Stimulated activated naive CD8-positive, alpha-beta T cell treated with anti-CD3 and anti-CD28 coated beads, Interleukin-15, amount 100 ng/mL, for 72 hours (primary cell): ENCODE data around the gene CXADR.
A peak's percentile ranks its signal among the peaks of the same experiment; 100 is the strongest.
"Not testable (repeated sequence)": the region's sequence is repeated elsewhere in the genome, so short reads cannot be mapped to it uniquely, and the experiment has no call there.

Source experiments
- ATAC-seq: fragments of 150-1000 bp; cut with Tn5 transposase; 2 replicates; pipeline ENCODE4 v1.10.0; 2021; ENCODE audit warnings: mild to moderate bottlenecking, moderate library complexity
- DNase-seq, 2 donors: peaks; one replicate each; pipeline ENCODE4 v3.0.0; 2021 to 2022
- H3K27ac Mint-ChIP-seq, 2 donors: one replicate each; pipeline ENCODE4 v1.8.0; 2022; ENCODE audit warnings: mild to moderate bottlenecking in 2 of 2, mixed read lengths in 2 of 2, moderate library complexity in 2 of 2
- H3K27me3 Mint-ChIP-seq: one replicate; pipeline ENCODE4 v1.8.0; 2022; ENCODE audit warnings: mixed read lengths
- H3K4me1 Mint-ChIP-seq: one replicate; pipeline ENCODE4 v1.8.0; 2022; ENCODE audit warnings: mild to moderate bottlenecking, mixed read lengths
- H3K4me3 Mint-ChIP-seq, 2 donors: one replicate each; pipeline ENCODE4 v1.8.0; 2022; ENCODE audit warnings: mild to moderate bottlenecking in 2 of 2, mixed read lengths in 2 of 2, moderate library complexity in 1 of 2
- H3K9me3 Mint-ChIP-seq, 2 donors: one replicate each; pipeline ENCODE4 v1.8.0; 2022; ENCODE audit warnings: mixed read lengths in 2 of 2

Gene CXADR

GRCh38 chr21:17523007-17523451 lies 10.2 kb downstream of the CXADR start:
- DNase-seq (no peak), ATAC-seq (no peak)
- Mint-ChIP-seq H3K9me3 (no peaks in the 10 kb centered on the region), H3K27ac (no peak overlapping the region), H3K27me3 (no peaks in the 10 kb centered on the region), H3K4me3 (no peak overlapping the region), H3K4me1 (no peaks in the 10 kb centered on the region)

GRCh38 chr21:17523979-17524494 lies 11.2 kb downstream of the CXADR start:
- DNase-seq, H3K9me3 Mint-ChIP-seq, H3K27ac Mint-ChIP-seq, H3K4me1 Mint-ChIP-seq, H3K27me3 Mint-ChIP-seq, ATAC-seq, H3K4me3 Mint-ChIP-seq: not testable (repeated sequence)

GRCh38 chr21:17524635-17525034 lies 11.8 kb downstream of the CXADR start:
- ATAC-seq = no peak
- H3K4me3 Mint-ChIP-seq = no peak overlapping the region
- no peaks in the 10 kb centered on the region for H3K9me3 Mint-ChIP-seq

GRCh38 chr21:17526776-17527175 lies 13.9 kb downstream of the CXADR start:
- no peak overlapping the region for H3K4me3 Mint-ChIP-seq
- no peaks in the 10 kb centered on the region for H3K9me3 Mint-ChIP-seq
- no peak for DNase-seq
- no peak overlapping the region for H3K27ac Mint-ChIP-seq
- no peaks in the 10 kb centered on the region for H3K27me3 Mint-ChIP-seq
- no peaks in the 10 kb centered on the region for H3K4me1 Mint-ChIP-seq
- ATAC-seq = no peak

More at GRCh38 chr21:17524635-17525034, 11.8 kb downstream of the CXADR start:
- no peaks in the 10 kb centered on the region for H3K27me3 Mint-ChIP-seq
- DNase-seq = no peak
- no peak overlapping the region for H3K27ac Mint-ChIP-seq
- H3K4me1 Mint-ChIP-seq = no peaks in the 10 kb centered on the region

GRCh38 chr21:17527240-17527639 lies 14.4 kb downstream of the CXADR start:
- Mint-ChIP-seq H3K9me3 (no peaks in the 10 kb centered on the region), H3K4me1 (no peaks in the 10 kb centered on the region), H3K27ac (no peak overlapping the region), H3K4me3 (no peak overlapping the region), H3K27me3 (no peaks in the 10 kb centered on the region)
- no peak for ATAC-seq
- no peak for DNase-seq

- no peak overlapping the region for H3K27ac Mint-ChIP-seq
- no peak overlapping the region for H3K4me3 Mint-ChIP-seq
- no peaks in the 10 kb centered on the region for H3K9me3 Mint-ChIP-seq
- no peak for ATAC-seq
- DNase-seq = no peak
- no peaks in the 10 kb centered on the region for H3K27me3 Mint-ChIP-seq
- no peaks in the 10 kb centered on the region for H3K4me1 Mint-ChIP-seq
Measured at GRCh38 chr21:17527711-17528110, 14.9 kb downstream of the CXADR start.

GRCh38 chr21:17529648-17530047 lies 16.8 kb downstream of the CXADR start:
- Mint-ChIP-seq H3K9me3 (no peaks in the 10 kb centered on the region), H3K4me1 (no peaks in the 10 kb centered on the region), H3K4me3 (no peak overlapping the region), H3K27ac (no peak overlapping the region), H3K27me3 (no peaks in the 10 kb centered on the region)
- no peak for DNase-seq
- ATAC-seq = no peak

- ATAC-seq (no peak), DNase-seq (no peak)
- H3K27me3 Mint-ChIP-seq = no peaks in the 10 kb centered on the region
Measured at GRCh38 chr21:17532292-17532691, 19.4 kb downstream of the CXADR start.

GRCh38 chr21:17536381-17536780 lies 23.5 kb downstream of the CXADR start:
- no peak for ATAC-seq
- DNase-seq = no peak
- no peaks in the 10 kb centered on the region for H3K9me3 Mint-ChIP-seq

More at GRCh38 chr21:17532292-17532691, 19.4 kb downstream of the CXADR start:
- Mint-ChIP-seq H3K9me3 (no peaks in the 10 kb centered on the region), H3K4me3 (no peak overlapping the region), H3K4me1 (no peaks in the 10 kb centered on the region), H3K27ac (no peak overlapping the region)

GRCh38 chr21:17537299-17537698 lies 24.5 kb downstream of the CXADR start:
- Mint-ChIP-seq H3K4me3 (no peak overlapping the region), H3K9me3 (no peaks in the 10 kb centered on the region), H3K27me3 (no peaks in the 10 kb centered on the region), H3K4me1 (no peaks in the 10 kb centered on the region), H3K27ac (no peak overlapping the region)
- no peak for ATAC-seq
- DNase-seq = no peak

More at GRCh38 chr21:17536381-17536780, 23.5 kb downstream of the CXADR start:
- H3K4me3 Mint-ChIP-seq = no peak overlapping the region
- H3K27ac Mint-ChIP-seq = peak overlapping the region in 1 of 2 donors; percentile 88
- no peaks in the 10 kb centered on the region for H3K27me3 Mint-ChIP-seq
- no peaks in the 10 kb centered on the region for H3K4me1 Mint-ChIP-seq

GRCh38 chr21:17538576-17538975 lies 25.7 kb downstream of the CXADR start:
- H3K4me1 Mint-ChIP-seq = no peaks in the 10 kb centered on the region
- ATAC-seq = no peak
- peak overlapping the region in 1 of 2 donors; percentile 87 for H3K27ac Mint-ChIP-seq
- no peak for DNase-seq
- H3K4me3 Mint-ChIP-seq = no peak overlapping the region
- H3K9me3 Mint-ChIP-seq = no peaks in the 10 kb centered on the region
- no peaks in the 10 kb centered on the region for H3K27me3 Mint-ChIP-seq

- no peak overlapping the region for H3K4me3 Mint-ChIP-seq
- H3K27me3 Mint-ChIP-seq = no peaks in the 10 kb centered on the region
- H3K9me3 Mint-ChIP-seq = no peaks in the 10 kb centered on the region
- DNase-seq (no peak), ATAC-seq (no peak)
- H3K27ac Mint-ChIP-seq = peak overlapping the region in 1 of 2 donors; percentile 49
- H3K4me1 Mint-ChIP-seq = no peaks in the 10 kb centered on the region
Measured at GRCh38 chr21:17539323-17539722, 26.5 kb downstream of the CXADR start.

- no peak overlapping the region for H3K27ac Mint-ChIP-seq
- no peak for DNase-seq
- no peak for ATAC-seq
- H3K4me1 Mint-ChIP-seq = no peaks in the 10 kb centered on the region
- no peaks in the 10 kb centered on the region for H3K27me3 Mint-ChIP-seq
- no peak overlapping the region for H3K4me3 Mint-ChIP-seq
- no peaks in the 10 kb centered on the region for H3K9me3 Mint-ChIP-seq
Measured at GRCh38 chr21:17539743-17540341, 27.0 kb downstream of the CXADR start.

- Mint-ChIP-seq H3K27ac (no peak overlapping the region), H3K4me1 (no peaks in the 10 kb centered on the region), H3K9me3 (no peaks in the 10 kb centered on the region), H3K4me3 (no peak overlapping the region), H3K27me3 (no peaks in the 10 kb centered on the region)
- no peak for ATAC-seq
- no peak for DNase-seq
Measured at GRCh38 chr21:17540530-17540929, 27.7 kb downstream of the CXADR start.

GRCh38 chr21:17542371-17543011 lies 29.6 kb downstream of the CXADR start:
- DNase-seq (no peak), ATAC-seq (no peak)
- H3K4me3 Mint-ChIP-seq = no peak overlapping the region
- H3K9me3 Mint-ChIP-seq = no peaks in the 10 kb centered on the region
- no peaks in the 10 kb centered on the region for H3K27me3 Mint-ChIP-seq
- H3K4me1 Mint-ChIP-seq = no peaks in the 10 kb centered on the region
- no peak overlapping the region for H3K27ac Mint-ChIP-seq

- ATAC-seq (no peak), DNase-seq (no peak)
- H3K4me3 Mint-ChIP-seq = no peak overlapping the region
- H3K9me3 Mint-ChIP-seq = no peaks in the 10 kb centered on the region
- H3K27me3 Mint-ChIP-seq = no peaks in the 10 kb centered on the region
- no peak overlapping the region for H3K27ac Mint-ChIP-seq
- no peaks in the 10 kb centered on the region for H3K4me1 Mint-ChIP-seq
Measured at GRCh38 chr21:17545007-17545406, 32.2 kb downstream of the CXADR start.
